Endothelial cell of umbilical vein (primary cell): ENCODE data around the gene RALGPS2. TPM values are rescaled to one million over a fixed set of nuclear protein-coding genes. Genes with fewer than 3 reads are reported as not detected.

Experiments
- BruUV-seq: library from RNA; stranded (reverse); fragments of 400-500 nt; replicated peaks from 2 replicates; lab custom pipeline; 2021; lab: Mats Ljungman, UMichigan
- CTCF ChIA-PET: fragments of 300-600, 350-600 bp; sonication (Branson Sonifier 250); formaldehyde crosslinking; loops from one replicate; lab custom pipeline; 2021; ENCODE audit warnings: antibody characterized with exemption, inconsistent platforms; lab: Charles Lee
- POLR2A ChIA-PET: fragments of 300-600, 350-600 bp; sonication (Branson Sonifier 250); formaldehyde crosslinking; loops from one replicate; lab custom pipeline; 2021; ENCODE audit warnings: antibody characterized with exemption, inconsistent platforms; lab: Charles Lee
- DNase-seq: peaks from one replicate; pipeline ENCODE4 v3.0.0-alpha.2; 2011; ENCODE audit warnings: low read depth, low spot score
- FAIRE-seq: peaks from 2 replicates; lab custom pipeline; 2011; peaks lifted over from hg19 to GRCh38; lab: Jason Lieb, UNC
- H2AFZ ChIP-seq: 2 replicates; pipeline ENCODE4 v1.6.0; 2012; ENCODE audit warnings: low read depth, low read length, control low read depth, inconsistent platforms
- H3K27ac ChIP-seq: 2 replicates; pipeline ENCODE4 v1.5.1; 2011; ENCODE audit warnings: low read depth, mild to moderate bottlenecking, control low read depth, low read length, moderate library complexity; ENCODE audit not compliant: insufficient read depth
- H3K27me3 ChIP-seq, 2 experiments: 2 replicates each; pipeline versions ENCODE4 v1.6.0 to v1.6.1; 2011; ENCODE audit warnings: low read length in 2 of 2, mixed read lengths in 1 of 2; ENCODE audit not compliant: control insufficient read depth in 2 of 2, insufficient read depth in 2 of 2
- H3K36me3 ChIP-seq, 2 experiments: 2 replicates in 1 of 2; 3 replicates in 1 of 2; pipeline ENCODE4 v1.5.1; 2011; ENCODE audit warnings: low read length in 2 of 2, mild to moderate bottlenecking in 1 of 2, moderate library complexity in 1 of 2; ENCODE audit not compliant: control insufficient read depth in 2 of 2, insufficient read depth in 2 of 2; ENCODE audit errors: extremely low read depth in 1 of 2
- H3K4me1 ChIP-seq: 3 replicates; pipeline ENCODE4 v1.5.1; 2011; ENCODE audit warnings: mild to moderate bottlenecking, low read length; ENCODE audit not compliant: control insufficient read depth, insufficient read depth; ENCODE audit errors: extremely low read depth
- H3K4me2 ChIP-seq: 2 replicates; pipeline ENCODE4 v1.6.1; 2011; ENCODE audit warnings: low read length, control low read depth, mixed read lengths; ENCODE audit not compliant: insufficient read depth
- H3K4me3 ChIP-seq, 3 experiments: fragments of 200-600 bp in 1 of 3; sonication (generic), shearing (Covaris generic) in 1 of 3; replicated peaks in 1 of 3; 2 replicates each; pipeline ENCODE4 v1.5.1; 2011 to 2016; ENCODE audit warnings: control low read depth in 3 of 3, low read length in 3 of 3, mild to moderate bottlenecking in 2 of 3, inconsistent platforms in 1 of 3, low read depth in 1 of 3, moderate library complexity in 1 of 3; ENCODE audit not compliant: insufficient read depth in 1 of 3
- H3K79me2 ChIP-seq: 2 replicates; pipeline ENCODE4 v1.6.0; 2012; ENCODE audit warnings: low read length, inconsistent platforms; ENCODE audit not compliant: control insufficient read depth, insufficient read depth
- H3K9ac ChIP-seq: replicated peaks from 2 replicates; pipeline ENCODE3; 2011; ENCODE audit warnings: low read length, control low read depth; ENCODE audit not compliant: insufficient read depth; ENCODE audit errors: extremely low read depth
- H3K9me1 ChIP-seq: replicated peaks from 3 replicates; pipeline ENCODE4 v1.6.0; 2011; ENCODE audit warnings: mild to moderate bottlenecking, low read length; ENCODE audit not compliant: control insufficient read depth, insufficient read depth; ENCODE audit errors: extremely low read depth
- H3K9me3 ChIP-seq: replicated peaks from 2 replicates; pipeline ENCODE4 v1.5.1; 2012; ENCODE audit warnings: low read length, inconsistent platforms; ENCODE audit not compliant: control insufficient read depth, insufficient read depth
- H4K20me1 ChIP-seq: replicated peaks from 2 replicates; pipeline ENCODE3; 2011; ENCODE audit warnings: mild to moderate bottlenecking, low read length; ENCODE audit not compliant: control insufficient read depth, insufficient read depth; ENCODE audit errors: extremely low read depth
- CTCF ChIP-seq, 2 donors: IDR thresholded peaks; 1 replicate in 1 of 2; 2 replicates in 1 of 2; pipeline ENCODE4 v1.5.1; 2011; ENCODE audit warnings: low read length in 2 of 2, mild to moderate bottlenecking in 2 of 2, moderate library complexity in 2 of 2, control low read depth in 1 of 2, inconsistent platforms in 1 of 2, low read depth in 1 of 2; ENCODE audit not compliant: insufficient read depth in 1 of 2; ENCODE audit errors: extremely low read depth in 1 of 2
- EZH2 ChIP-seq: IDR thresholded peaks from 2 replicates; pipeline ENCODE4 v1.6.1; 2012; ENCODE audit warnings: borderline replicate concordance, low read depth, mild to moderate bottlenecking, moderate library complexity, low read length, inconsistent platforms; ENCODE audit not compliant: severe bottlenecking
- FOS ChIP-seq: IDR thresholded peaks from 2 replicates; pipeline ENCODE4 v1.6.1; 2011; ENCODE audit warnings: mild to moderate bottlenecking, low read length, moderate library complexity, borderline replicate concordance; ENCODE audit not compliant: insufficient read depth
- GATA2 ChIP-seq: IDR thresholded peaks from 2 replicates; pipeline ENCODE4 v1.7.0; 2011; ENCODE audit warnings: low read depth, mild to moderate bottlenecking, moderate library complexity, mixed read lengths, low read length; ENCODE audit not compliant: insufficient read length, insufficient read depth
- JUN ChIP-seq: IDR thresholded peaks from 2 replicates; pipeline ENCODE4 v1.6.1; 2011; ENCODE audit warnings: borderline replicate concordance, low read depth; ENCODE audit not compliant: insufficient read length, insufficient read depth
- MYC ChIP-seq: IDR thresholded peaks from one replicate; pipeline ENCODE4 v1.6.1; 2011; ENCODE audit warnings: mild to moderate bottlenecking, low read depth, low read length
- POLR2A ChIP-seq: IDR thresholded peaks from 2 replicates; pipeline ENCODE4 v1.6.1; 2012; ENCODE audit warnings: low read depth, mild to moderate bottlenecking, control low read depth, low read length
- POLR2AphosphoS5 ChIP-seq: IDR thresholded peaks from 2 replicates; pipeline ENCODE4 v1.6.1; 2012; ENCODE audit warnings: low read depth, mild to moderate bottlenecking, control low read depth, low read length, moderate library complexity; ENCODE audit not compliant: insufficient read depth
- dilution Hi-C: fragments of 300-500 bp; cut with MboI; formaldehyde crosslinking; loops from one replicate; pipeline ENCODE4 v1.15.0; 2019; ENCODE audit warnings: low sequenced_read_pairs; ENCODE audit not compliant: extremely low pct_ligation_motif_present
- intact Hi-C: fragments of 100-400 bp; cut with micrococcal nuclease; formaldehyde crosslinking; loops from one replicate; pipeline ENCODE4 v1.10.0; 2022
- polyA plus RNA-seq, 4 experiments: library from polyadenylated mRNA; depleted of rRNA in 3 of 4; stranded (reverse) in 3 of 4; unstranded in 1 of 4; fragments of >200 nt; gene quantifications; 2 replicates each; pipeline versions ENCODE4 v1.2.1 to v1.2.3, GENCODE V29; 2011 to 2012; ENCODE audit warnings: missing spikeins in 1 of 4
- total RNA-seq: library from RNA; stranded (reverse); gene quantifications from 2 replicates; pipeline ENCODE4 v1.2.3, GENCODE V29; 2021
- TF ChIP-seq, protein P1 (sequence below): IDR thresholded peaks from 2 replicates; pipeline ENCODE4 v1.6.1; 2011; ENCODE audit not compliant: insufficient read depth, insufficient read length

Gene RALGPS2
- total and polyA plus RNA-seq, 2 donors (not counting 3 experiments of a cell fraction or from before 2014, with no cell fraction given), result 4.6 to 27.7 TPM

DNA sequence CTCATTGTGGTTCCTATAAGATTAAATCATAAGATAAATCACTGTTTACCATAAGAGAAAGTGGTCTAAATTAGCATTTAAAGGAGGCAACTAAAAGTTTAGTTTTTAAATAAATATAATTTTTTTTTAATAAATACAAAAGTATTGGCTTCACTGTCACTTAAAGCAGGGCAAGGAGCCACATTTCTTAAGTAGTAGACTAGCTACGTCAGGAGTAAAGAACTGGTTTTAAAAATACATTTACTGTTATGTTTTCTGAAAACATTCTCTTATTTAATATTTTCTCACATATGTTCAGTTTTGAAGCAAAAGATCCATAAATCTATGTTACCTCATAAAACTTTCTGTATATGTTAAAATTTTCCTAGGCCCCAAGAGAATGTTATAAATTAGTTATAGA, 143.7 kb downstream of the RALGPS2 start:
- no peaks in the 10 kb centered on the region for H3K36me3 ChIP-seq
- TF ChIP-seq, protein P1, sequence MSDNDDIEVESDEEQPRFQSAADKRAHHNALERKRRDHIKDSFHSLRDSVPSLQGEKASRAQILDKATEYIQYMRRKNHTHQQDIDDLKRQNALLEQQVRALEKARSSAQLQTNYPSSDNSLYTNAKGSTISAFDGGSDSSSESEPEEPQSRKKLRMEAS, result no peak
- TF ChIP-seq POLR2A, result no peak
- TF ChIP-seq EZH2, result no peak
- no peak for TF ChIP-seq MYC
- no peak for TF ChIP-seq GATA2
- TF ChIP-seq POLR2AphosphoS5, result no peak
- TF ChIP-seq JUN, result no peak
- no peak for TF ChIP-seq FOS
- TF ChIP-seq CTCF (IDR thresholded peaks at IDR 0.05; ENCODE audit: extremely low read depth in 1 of 2, insufficient read depth in 1 of 2, low read depth in 1 of 2, low read length in 2 of 2), result no peak
- no peaks in the 10 kb centered on the region for H3K27me3 ChIP-seq
- no peak for FAIRE-seq
- H3K4me1 ChIP-seq, result peaks cover 37% of the 10 kb centered on the region
- no peak overlapping the region for H3K4me3 ChIP-seq
- dilution Hi-C loops (no loop called here), intact Hi-C loops (no loop called here)
- no peak overlapping the region for H2AFZ ChIP-seq
- no TSS peak for BruUV-seq
- no peak for DNase-seq
- no peaks in the 10 kb centered on the region for H3K79me2 ChIP-seq
- no peak overlapping the region for H3K27ac ChIP-seq
- no peak overlapping the region for H3K4me2 ChIP-seq
- no peaks in the 10 kb centered on the region for H3K9me3 ChIP-seq
- CTCF ChIA-PET, result interaction anchor here (1.6 to 5.9 kb wide), 3 partner anchors 11 to 134 kb away, joined by 4 to 17 read pairs (median 10); no protein-coding TSS in a partner anchor
- no peak overlapping the region for H3K9ac ChIP-seq
- peaks cover 3% of the 10 kb centered on the region for H4K20me1 ChIP-seq
- POLR2A ChIA-PET, result no interaction called here
- H3K9me1 ChIP-seq, result no peaks in the 10 kb centered on the region
